Measurements from ENCODE around the gene RICTOR. TPM values are rescaled to one million over a fixed set of nuclear protein-coding genes. Genes with fewer than 3 reads are reported as not detected.
A peak's percentile ranks its signal among the peaks of the same experiment; 100 is the strongest.
"Not testable (repeated sequence)": the region's sequence is repeated elsewhere in the genome, so short reads cannot be mapped to it uniquely, and the experiment has no call there.

The RICTOR gene
- total RNA-seq, 1 experiment from 2014 or later: 19.6 TPM

DNA sequence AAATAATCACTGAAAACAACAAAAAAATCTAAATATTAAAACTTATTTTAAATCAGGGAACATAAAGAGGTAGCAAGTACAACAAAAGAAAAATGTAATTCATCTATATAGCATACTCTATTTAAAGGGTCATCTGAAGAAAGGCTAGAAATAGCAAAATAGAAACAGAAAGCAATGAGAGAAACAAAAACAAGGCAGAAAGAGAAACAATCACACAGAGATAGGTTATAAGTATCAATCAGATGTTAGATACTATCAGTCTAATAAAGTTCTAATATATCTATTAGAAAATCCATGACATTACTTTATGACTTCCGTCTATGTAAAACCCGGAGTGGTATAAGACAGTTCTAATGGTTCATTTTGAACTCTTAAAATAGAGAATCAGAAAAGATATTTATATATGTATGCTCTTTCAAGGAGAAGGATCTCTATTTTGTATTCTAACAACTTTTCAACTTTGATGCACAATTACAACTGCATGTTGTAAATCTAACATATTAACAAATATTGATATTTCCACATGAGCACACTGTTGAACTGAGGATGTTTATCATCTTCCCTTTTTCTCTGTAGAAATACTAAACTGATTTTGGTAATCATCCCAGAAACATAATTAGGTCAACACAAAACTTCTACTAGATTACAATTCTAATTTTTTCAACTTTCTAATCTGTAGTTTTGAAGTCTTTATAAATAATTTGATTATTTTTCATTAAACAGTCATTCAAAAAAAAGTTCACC, 15.8 kb downstream of the RICTOR start:
- no peak for DNase-seq (ENCODE audit: low read depth)

DNA sequence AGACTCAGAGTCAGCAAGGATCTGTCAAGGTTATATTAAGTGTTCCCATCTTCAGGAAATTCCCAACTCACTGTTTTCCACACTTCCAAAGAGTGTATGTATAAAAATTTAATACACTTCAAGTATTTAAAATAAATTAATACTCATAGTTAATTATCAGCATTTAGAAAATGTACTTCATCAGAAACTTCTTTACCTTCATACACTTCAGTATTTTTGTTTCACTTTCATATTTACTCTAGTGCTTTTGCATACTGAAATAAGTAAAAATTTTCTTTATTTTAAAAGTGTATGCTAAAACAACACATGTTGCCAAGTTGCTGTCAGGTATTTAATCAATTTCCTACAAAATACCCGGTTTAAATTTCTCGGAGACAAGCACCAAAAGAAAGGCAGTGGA, 16.5 kb downstream of the RICTOR start:
- peak; percentile 2 for DNase-seq (ENCODE audit: low read depth)

DNA sequence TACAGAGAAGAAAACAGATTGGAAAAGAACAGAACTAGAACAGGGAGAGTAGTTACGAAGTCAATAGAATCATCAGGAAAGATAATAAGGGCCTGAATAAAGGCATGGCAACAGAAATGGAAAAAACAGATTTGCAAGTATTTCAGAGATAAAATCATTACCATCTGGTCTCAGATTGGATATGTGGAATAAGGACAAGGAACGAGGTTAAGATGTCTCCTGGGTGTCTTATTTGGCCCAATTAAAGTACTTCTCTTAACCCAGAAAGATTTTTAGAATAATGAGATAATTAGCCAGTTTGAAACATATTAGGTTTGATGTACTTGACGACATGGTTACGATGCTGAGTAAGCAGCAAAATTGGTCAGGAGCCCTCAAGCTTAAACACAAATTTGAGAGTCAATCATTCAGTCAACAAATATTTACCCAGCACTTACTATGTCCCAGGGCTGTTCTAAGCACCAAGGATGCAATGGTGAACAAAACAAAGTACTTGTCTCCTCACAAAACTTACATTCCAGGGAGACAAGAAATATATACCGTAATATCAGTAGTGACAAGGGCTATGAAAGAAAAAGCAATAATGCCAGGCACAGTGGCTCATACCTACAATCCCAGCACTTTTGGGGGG, 18.3 kb downstream of the RICTOR start:
- no peak for DNase-seq (ENCODE audit: low read depth)

DNA sequence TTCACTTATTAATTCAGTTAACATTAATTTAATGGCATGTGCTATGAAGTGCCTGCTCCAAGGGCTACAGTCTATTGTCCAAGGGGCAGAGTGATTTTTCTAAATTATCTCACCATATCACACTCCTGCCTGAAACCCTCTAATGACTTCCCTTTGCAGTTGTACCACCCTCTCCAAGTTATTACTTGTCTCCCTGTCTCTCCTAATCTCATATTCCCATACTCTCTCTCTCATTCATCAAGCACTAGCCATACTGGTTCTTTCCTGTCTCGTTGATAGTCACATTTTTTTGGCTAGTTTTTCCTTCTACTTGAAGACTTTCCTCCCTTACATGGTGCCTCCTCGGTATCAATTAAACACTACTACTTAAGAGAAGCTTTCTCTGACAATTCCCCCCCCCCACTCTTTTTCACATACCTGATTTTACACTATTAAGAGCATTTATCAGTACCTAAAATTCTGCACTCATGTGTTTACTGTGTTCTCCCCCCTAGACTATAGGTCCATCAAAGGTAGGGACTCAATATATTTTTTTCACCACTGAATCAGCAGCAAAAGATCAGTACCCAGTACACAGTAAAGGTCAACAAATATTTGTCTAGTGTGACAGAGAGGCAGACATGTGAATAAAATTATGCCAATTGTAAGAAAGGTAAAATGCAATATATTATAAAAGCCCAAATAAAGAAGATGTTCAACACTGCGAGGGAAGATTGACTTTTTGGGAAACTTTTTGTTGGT, 19.0 kb downstream of the RICTOR start:
- DNase-seq (ENCODE audit: low read depth): no peak

DNA sequence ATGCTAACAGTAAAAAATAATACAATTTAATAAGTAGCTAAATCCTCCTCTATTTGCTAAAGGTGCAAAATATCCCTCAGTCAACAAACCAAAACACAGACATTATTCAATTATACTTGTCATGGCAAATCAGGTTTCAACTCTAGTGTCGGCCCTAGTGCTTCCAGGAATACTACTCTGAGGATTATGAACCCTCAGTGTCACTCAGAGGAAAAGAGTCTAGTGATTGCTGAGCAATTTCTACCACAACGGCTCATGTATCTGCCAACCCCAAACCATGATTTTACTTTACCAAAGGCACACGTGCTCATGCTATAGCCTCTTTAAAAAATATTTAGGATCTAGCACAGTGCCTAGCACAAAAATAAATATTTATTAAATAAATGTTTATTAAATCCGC, 21.0 kb downstream of the RICTOR start:
- DNase-seq (ENCODE audit: low read depth): no peak

DNA sequence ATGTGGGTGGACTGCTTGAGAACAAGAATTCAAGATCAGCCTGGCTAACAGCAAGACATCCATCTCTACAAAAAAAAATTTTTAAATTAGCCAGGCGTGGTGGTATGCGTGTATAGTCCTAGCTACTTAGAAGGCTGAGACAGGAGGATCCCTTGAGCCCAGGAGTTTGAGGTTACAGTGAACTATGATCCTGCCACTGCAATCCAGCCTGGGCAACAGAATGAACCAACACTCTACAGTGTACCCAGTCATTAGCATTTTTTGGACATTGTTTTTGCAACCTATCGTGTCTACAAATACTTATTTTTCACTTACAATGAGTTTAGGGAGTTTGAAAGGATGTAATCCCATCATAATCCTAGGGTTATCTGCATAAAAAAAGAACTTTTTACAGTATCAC, 22.1 kb downstream of the RICTOR start:
- DNase-seq (ENCODE audit: low read depth): no peak

DNA sequence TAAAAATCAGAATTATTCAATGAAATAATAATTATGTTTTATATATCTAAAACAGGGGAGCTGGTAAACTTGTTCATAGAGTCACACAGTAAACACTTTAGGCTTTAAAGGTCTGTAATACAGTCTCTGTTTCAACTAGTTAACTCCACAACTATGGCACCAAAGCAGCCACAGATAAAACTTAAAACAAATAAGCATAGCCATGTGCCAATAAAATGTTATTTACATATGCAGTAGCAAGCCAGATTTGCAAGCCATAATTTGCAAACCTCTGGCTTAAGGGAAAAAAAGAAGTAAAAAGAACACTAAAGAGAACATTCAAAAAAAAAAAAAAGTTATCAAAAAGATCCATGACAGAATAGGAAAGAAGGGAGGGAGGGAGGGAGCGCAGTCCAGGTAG, 24.9 kb downstream of the RICTOR start:
- DNase-seq (ENCODE audit: low read depth): no peak

DNA sequence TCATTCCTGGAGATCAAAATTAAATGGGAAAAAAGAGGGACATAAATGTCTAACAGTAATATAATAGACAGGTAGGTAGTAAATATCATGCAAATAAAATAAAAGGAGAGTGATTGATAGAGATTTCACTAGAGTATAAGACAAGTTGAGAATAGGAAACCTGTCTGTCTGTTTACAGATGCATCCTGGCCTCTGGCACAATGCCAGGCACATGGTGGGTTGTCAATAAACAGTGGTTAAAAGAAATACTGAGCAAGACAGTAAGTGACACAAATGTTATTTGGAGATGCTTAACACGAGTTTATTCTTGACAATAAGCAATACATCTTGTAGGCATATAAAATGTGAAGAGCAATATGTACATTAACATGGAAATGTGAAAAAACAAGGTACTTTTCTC, 33.3 kb downstream of the RICTOR start:
- no peak for DNase-seq (ENCODE audit: low read depth)

DNA sequence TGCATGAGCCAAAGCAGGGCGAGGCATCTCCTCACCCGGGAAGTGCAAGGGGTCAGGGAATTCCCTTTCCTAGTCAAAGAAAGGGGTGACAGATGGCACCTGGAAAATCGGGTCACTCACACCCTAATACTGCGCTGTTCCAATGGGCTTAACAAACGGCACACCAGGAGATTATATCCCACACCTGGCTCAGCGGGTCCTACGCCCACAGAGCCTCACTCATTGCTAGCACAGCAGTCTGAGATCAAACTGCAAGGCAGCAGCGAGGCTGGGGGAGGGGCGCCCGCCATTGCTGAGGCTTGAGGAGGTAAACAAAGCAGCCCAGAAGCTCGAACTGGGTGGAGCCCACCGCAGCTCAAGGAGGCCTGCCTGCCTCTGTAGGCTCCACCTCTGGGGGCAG, 39.7 kb downstream of the RICTOR start:
- not testable (repeated sequence) for DNase-seq (ENCODE audit: low read depth)

DNA sequence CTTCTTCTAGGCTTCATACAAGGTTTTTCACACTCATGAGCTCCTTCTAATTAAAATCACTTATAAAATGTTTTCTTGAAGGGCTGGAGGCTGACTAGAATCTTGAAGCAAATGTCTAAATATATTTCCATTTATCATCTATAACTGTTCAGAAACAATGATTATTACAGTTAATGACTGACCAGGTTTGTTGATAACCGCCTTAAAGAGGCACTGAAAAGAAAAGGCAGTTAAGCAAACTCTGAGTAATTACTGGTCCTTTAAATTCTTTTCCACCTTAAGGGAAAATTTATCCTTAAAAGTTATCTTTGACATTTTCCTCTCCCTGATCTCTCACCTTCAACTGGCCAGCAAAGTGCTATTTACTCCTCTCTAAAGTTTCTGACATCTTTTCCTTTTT, 43.2 kb downstream of the RICTOR start:
- DNase-seq (ENCODE audit: low read depth): no peak

DNA sequence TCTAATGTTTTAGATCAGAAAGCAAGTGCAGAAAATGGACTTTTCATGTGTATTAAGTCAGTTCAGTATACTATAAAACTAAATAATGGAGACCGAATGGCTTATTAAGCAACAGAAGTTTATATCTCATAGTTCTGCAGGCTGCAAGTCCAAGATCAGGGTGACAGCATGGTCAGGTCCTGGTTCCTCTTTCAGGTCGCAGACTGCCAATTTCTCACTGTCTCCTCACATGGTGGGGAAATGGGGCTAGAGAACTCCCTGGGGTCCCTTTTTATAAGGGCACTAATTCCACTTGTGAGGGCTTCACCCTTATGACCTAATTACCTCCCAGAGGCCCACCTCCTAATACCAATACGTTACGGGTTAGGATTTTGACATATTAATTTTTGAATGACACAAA, 48.7 kb downstream of the RICTOR start:
- DNase-seq (ENCODE audit: low read depth): no peak

DNA sequence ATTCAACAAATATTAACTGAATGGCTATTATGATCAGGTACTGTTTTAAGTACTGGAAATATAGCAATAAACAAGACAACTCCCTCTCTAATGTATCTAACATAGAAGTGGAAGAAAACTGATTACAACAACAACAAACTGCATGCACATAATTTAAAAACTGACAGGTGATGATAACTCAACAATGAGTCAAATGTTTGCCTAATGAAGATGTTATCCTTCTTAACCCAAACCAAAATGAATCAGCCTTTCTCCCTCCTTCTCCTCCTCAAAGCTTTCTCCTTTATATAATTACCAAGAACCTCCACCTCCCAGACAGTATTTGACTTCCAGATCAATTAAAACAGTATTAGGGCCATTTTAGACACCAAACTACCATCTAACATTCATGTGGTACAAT, 49.3 kb downstream of the RICTOR start:
- DNase-seq (ENCODE audit: low read depth): no peak

DNA sequence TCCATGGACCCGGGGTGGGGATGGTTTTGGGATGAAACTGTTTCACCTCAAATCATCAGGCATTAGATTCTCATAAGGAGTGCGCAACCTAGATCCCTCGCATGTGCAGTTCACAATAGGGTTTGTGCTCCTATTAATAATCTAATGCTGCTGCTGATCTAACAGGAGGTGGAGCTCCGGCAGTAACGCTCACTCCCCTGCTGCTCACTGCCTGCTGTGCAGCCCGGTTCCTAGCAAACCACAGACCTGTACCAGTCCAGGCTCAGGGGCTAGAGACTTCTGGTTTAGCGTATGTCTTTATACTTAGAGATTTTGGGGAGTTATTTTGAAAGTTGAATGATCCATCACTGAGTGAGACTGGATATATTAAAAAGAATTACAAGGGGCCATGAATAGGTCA, 50.2 kb downstream of the RICTOR start:
- no peak for DNase-seq (ENCODE audit: low read depth)

DNA sequence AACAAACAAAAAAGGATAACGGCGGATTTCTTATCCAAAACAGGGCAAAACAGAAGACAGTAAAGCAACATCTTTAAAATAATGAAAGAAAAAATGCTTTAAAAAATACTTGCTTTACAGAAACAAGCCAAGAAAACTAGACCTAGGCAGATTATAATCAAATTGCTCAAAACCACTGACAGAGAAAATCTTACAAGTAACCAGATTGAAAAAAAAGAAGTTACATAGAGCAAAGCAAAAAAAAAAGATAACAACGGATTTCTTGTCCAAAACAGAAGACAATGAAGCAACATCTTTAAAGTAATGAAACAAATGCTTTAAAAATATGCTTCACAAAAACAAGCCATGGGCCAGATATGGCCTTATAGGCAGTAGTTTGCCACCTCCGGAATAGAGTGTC, 51.1 kb downstream of the RICTOR start:
- DNase-seq (ENCODE audit: low read depth): no peak

DNA sequence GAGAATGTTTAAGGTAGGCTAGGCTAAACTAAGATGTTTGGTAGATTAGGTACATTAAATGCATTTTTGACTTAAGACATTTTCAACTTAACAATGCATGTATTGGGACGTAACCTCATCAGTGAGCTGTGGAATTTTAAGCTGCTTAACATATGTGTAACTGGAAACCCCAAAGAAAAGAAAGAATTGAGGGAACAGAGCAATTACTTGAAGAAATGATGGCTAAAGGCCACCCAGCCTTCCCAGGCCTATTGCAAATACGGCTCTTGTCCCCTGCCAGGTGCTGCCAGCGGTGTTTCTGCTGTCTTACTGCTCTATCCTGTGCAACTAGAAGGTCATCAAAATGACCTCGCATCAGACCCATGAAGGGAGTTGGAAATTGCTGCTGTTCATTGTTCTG, 52.0 kb downstream of the RICTOR start:
- DNase-seq (ENCODE audit: low read depth): no peak

DNA sequence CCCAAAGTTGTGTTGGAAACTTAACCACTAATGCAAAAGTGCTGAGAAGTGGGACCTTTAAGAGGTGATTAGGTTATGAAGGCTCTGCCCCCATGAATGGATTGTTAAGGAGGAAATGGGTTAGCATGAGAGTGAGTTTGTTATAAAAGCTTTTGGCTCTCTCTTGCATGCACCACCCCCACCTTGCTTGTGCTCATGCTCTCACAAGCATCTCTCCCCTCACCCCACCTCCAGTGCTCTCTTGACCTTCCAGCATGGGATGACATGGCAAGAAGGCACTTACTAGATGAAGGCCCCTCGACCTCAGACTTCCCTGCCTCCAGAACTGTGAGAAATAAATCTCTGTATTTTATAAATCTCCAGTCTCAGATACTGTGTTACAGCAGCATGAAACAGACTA, 52.8 kb downstream of the RICTOR start:
- no peak for DNase-seq (ENCODE audit: low read depth)

DNA sequence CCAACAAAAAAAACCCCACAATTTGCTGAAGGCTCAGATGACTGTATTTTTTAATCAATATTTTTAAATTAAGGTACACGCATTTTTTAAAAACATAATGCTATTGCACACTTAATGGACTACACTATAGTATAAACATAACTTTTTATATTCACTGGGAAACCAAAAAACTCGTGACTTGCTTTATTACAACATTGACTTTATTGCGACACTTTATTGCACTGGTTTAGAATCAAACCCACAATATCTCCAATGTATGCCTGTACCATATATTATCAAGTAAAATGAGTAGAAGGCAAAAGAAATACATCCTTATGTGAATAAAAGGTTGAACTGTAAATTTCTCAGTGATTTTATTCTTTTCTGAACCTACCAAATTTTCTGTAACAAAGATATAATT, 53.7 kb downstream of the RICTOR start:
- DNase-seq (ENCODE audit: low read depth): no peak

DNA sequence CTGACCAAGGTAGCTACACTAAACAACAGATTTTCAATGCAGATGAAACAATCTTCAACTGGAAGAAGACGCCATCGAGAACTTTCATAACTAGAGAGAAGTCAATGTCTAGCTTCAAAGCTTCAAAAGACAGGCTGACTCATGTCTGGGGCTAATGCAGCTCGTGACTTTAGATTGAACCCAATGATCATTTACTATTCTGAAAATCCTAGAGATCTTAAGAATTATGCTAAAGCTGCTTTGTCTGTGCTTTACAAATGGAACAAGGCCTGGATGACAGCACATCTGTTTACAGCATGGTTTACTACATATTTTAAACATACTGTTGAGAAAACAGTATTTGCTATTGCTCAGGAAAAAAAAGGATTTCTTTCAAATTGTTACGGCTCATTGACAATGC, 54.9 kb downstream of the RICTOR start:
- DNase-seq (ENCODE audit: low read depth): no peak

DNA sequence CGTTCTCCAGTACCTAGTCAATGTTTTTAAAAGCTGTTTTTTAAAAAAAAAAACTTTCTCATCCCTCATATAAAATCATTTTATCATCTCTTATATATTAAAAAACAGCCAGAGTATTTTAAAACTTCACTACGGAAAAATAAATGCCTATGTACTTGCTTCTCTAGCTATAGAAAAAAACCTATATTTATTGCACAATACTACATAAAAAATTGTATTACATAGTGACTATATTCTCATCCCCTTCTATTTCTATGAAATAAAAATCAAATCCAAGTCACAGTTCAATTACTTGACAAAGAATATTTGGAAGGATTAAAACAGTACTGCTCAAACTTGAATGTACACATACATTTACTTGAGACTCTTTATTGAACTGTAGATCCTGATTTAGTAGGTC, 56.7 kb downstream of the RICTOR start:
- no peak for DNase-seq (ENCODE audit: low read depth)

DNA sequence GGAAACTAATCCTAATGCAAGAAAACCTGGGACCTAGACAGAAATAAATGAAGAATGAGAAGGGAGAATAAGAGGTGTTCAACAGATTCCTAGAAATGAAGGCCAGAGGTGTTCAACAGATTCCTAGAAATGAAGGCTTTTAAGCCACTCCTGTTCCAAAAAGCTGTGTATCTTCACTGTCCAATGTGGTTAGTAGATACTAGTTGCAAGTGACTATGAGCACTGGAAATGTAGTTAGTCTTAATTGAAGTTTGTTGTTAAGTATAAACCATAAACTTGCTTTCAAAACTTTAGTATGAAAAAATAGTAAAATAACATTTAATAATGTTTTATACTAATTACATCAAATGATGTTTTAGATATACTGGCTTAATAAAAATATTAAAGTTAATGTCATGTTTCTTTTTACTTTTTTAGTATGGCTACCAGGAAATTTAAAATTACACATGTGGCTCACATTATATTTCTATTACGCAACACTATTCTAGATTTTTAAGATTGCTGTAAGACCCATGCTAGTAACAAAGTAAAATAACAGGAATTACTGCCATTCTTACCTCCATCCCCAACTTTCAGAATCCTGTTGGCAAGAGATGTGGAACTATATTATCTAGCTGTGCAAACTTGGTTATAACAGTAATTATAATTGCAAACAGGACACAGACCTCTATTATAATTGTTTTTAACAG, 57.5 kb downstream of the RICTOR start:
- DNase-seq (ENCODE audit: low read depth): no peak

DNA sequence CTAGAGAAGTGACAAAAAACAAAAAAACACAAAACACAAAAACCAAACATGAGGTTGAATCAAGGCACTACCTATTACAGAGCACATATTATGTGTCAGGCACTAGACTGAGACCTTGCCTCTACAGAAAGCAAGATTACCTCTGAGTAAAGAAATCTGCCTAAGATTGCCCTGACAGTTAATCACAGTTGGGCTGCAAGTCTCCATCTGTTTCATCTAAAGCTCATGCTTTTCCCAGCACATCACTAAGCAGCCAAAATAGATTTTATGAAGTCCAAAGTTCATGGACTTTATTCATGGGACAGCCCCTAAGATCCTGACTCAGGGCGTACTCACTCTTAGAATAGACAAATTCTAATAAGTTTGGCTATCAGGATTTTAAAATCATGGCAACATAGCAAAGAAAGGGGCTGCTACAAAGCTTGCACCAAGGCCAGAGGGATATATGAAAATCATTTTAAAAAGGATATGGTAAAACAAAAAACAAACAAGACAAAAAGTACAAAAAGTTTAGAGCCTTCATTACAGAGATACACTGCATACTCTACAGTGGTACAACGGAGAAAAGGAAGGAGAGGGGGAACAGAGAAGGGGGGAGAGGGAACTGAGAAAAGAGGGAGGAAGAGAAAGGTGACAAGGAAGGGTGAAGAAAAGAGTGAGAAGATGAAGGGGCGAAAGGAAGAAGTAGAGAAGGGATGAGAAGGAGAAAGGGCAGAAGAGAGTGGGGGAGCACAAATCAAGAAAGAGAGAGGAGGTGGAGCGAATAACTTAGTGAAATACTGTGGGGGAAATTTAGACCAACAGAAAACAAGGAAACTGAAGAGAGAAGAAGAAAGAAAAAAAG, 58.2 kb downstream of the RICTOR start:
- peak; percentile 48 for DNase-seq (ENCODE audit: low read depth)

DNA sequence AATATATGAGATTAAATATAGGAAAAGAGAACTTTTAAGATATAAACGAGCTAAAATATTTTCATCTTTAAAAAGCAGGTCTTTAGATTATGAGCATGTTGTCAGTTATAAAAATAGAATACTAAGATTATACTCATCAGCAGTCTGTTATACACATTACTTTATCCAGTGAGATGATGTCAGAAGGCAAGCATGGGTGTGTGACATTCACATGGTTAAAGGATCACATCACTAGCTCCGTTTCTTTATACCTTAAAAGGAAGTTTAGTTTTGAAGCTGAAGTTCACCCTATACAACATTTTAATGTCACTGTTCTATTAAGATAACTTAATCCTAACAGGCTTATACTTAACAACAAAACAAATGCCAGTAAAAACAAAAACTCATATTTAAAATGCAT, 59.6 kb downstream of the RICTOR start:
- DNase-seq (ENCODE audit: low read depth): peak; percentile 59
